Motor neuron (in vitro differentiated cells): ENCODE measurements around the gene BCDIN3D. TPM values are rescaled to one million over a fixed set of nuclear protein-coding genes. Genes with fewer than 3 reads are reported as not detected.

Experiments used
- ATAC-seq, 8 experiments: fragments of 200-7000 bp; cut with Tn5 transposase; replicated peaks in 6 of 8; 2 replicates each; pipeline ENCODE4 v1.8.0; 2021; ENCODE audit warnings: mild to moderate bottlenecking in 8 of 8, moderate library complexity in 8 of 8
- H3K27ac ChIP-seq, 2 donors: fragments of 250-450 bp; sonication (Bioruptor Pico); 2 replicates each; pipeline ENCODE4 v1.9.0; 2021; ENCODE audit warnings: antibody characterized with exemption in 2 of 2, mild to moderate bottlenecking in 2 of 2, moderate library complexity in 1 of 2
- H3K4me1 ChIP-seq, 2 donors: fragments of 250-450 bp; sonication (Bioruptor Pico); replicated peaks in 1 of 2; 2 replicates each; pipeline ENCODE4 v1.6.1; 2021; ENCODE audit warnings: antibody characterized with exemption in 2 of 2, mild to moderate bottlenecking in 2 of 2, moderate library complexity in 1 of 2
- H3K4me3 ChIP-seq, 5 donors: fragments of 250-450 bp; sonication (Bioruptor Pico); 2 replicates each; pipeline ENCODE4 v1.9.0; 2021; ENCODE audit warnings: antibody characterized with exemption in 5 of 5, mild to moderate bottlenecking in 5 of 5, moderate library complexity in 4 of 5
- WGBS, 10 experiments: fragments of 450-650 bp; shearing (Covaris generic); methylation state at CpG; one replicate each; pipeline ENCODE4 v1.0.0; 2022; 5-methylcytosine and 5-hydroxymethylcytosine counted together
- in situ Hi-C, 9 experiments: fragments of 400-800 bp; cut with MboI; loops; one replicate each; pipeline ENCODE4 v1.15.0; 2021; ENCODE audit warnings: low sequenced_read_pairs in 9 of 9, low pct_unique_long_range_greater_than_20kb in 2 of 9; ENCODE audit not compliant: unreplicated experiment in 9 of 9
- total RNA-seq, 8 experiments: library from RNA; unstranded; fragments of 300-600 nt; gene quantifications; 2 replicates each; pipeline versions ENCODE4 v1.2.3 to v1.2.4, GENCODE V29; 2022

The BCDIN3D gene
- total RNA-seq, 8 experiments from 2014 or later: 4.3 to 10.4 (median 8.1) TPM

GRCh38 chr12:49821373-49822287, 21.3 kb downstream of the BCDIN3D start:
- Histone ChIP-seq H3K4me1 (peaks cover 16 to 24% of the 10 kb centered on the region in 2 donors), H3K4me3 (no peak overlapping the region), H3K27ac (no peak overlapping the region)
- no peak for ATAC-seq
- 39 to 100% (median 84%) methylated on average over 3 to 8 of the region's 10 CpGs; no CpG with 5 or more reads in 4 of the 10 experiments for WGBS, 10 experiments
- in situ Hi-C loops: no loop called here

- no peak overlapping the region for H3K27ac ChIP-seq
- 33 to 100% (median 80%) methylated on average over 1 to 2 of the region's 2 CpGs; no CpG with 5 or more reads in 1 of the 10 experiments for WGBS, 10 experiments
- in situ Hi-C loops: no loop called here
- H3K4me1 ChIP-seq: peaks cover 0 to 6% of the 10 kb centered on the region in 2 donors
- no peak overlapping the region for H3K4me3 ChIP-seq
- ATAC-seq: no peak
These were observed 23.1 kb downstream of the BCDIN3D start for GRCh38 chr12:49819786-49820185.

GRCh38 chr12:49818241-49818895, 24.5 kb downstream of the BCDIN3D start:
- Histone ChIP-seq H3K27ac (no peak overlapping the region), H3K4me1 (peaks cover 0 to under 1% of the 10 kb centered on the region in 2 donors), H3K4me3 (no peak overlapping the region)
- WGBS, 10 experiments: 8 to 100% (median 88%) methylated on average over 2 to 7 of the region's 7 CpGs; no CpG with 5 or more reads in 1 of the 10 experiments
- ATAC-seq: no peak
- in situ Hi-C loops: no loop called here

GRCh38 chr12:49813131-49813530, 29.8 kb downstream of the BCDIN3D start:
- Histone ChIP-seq H3K4me3 (no peak overlapping the region), H3K4me1 (peaks cover 24% of the 10 kb centered on the region in 2 donors), H3K27ac (no peak overlapping the region)
- in situ Hi-C loops: no loop called here
- peak in 3 of 8 experiments; percentile 14 to 47 (median 17) for ATAC-seq
- WGBS, 10 experiments: 0 to 100% (median 62%) methylated on average over 1 of the region's 1 CpG; no CpG with 5 or more reads in 2 of the 10 experiments

- Histone ChIP-seq H3K27ac (no peak overlapping the region), H3K4me3 (no peak overlapping the region), H3K4me1 (peaks cover 30% of the 10 kb centered on the region in 2 donors)
- in situ Hi-C loops: no loop called here
- WGBS, 10 experiments: 80 to 97% (median 91%) methylated on average over 1 to 4 of the region's 4 CpGs; no CpG with 5 or more reads in 1 of the 10 experiments
- ATAC-seq: no peak
These were observed 30.9 kb downstream of the BCDIN3D start for GRCh38 chr12:49811961-49812401.

GRCh38 chr12:49811136-49811535, 31.8 kb downstream of the BCDIN3D start:
- 90 to 100% (median 100%) methylated on average over 1 to 2 of the region's 5 CpGs; no CpG with 5 or more reads in 5 of the 10 experiments for WGBS, 10 experiments
- no peak overlapping the region for H3K27ac ChIP-seq
- no peak for ATAC-seq
- no peak overlapping the region for H3K4me3 ChIP-seq
- in situ Hi-C loops: no loop called here
- peaks cover 30% of the 10 kb centered on the region in 2 donors for H3K4me1 ChIP-seq

- in situ Hi-C loops: no loop called here
- peak in 7 of 8 experiments; percentile 5 to 55 (median 46) for ATAC-seq
- H3K4me1 ChIP-seq: peaks cover 30% of the 10 kb centered on the region in 2 donors
- WGBS, 10 experiments: 23 to 40% (median 33%) methylated on average over 1 to 6 of the region's 9 CpGs; no CpG with 5 or more reads in 7 of the 10 experiments
- H3K4me3 ChIP-seq: no peak overlapping the region
- peak overlapping the region; percentile 81 to 87 for H3K27ac ChIP-seq
These were observed 33.0 kb downstream of the BCDIN3D start for GRCh38 chr12:49809906-49810389.

GRCh38 chr12:49809381-49809905, 33.5 kb downstream of the BCDIN3D start:
- H3K27ac ChIP-seq: peak overlapping the region; percentile 81 to 87
- ATAC-seq: peak; percentile 62 to 79 (median 68)
- no peak overlapping the region for H3K4me3 ChIP-seq
- WGBS, 10 experiments: 0 to 40% methylated on average over 1 of the region's 4 CpGs; no CpG with 5 or more reads in 8 of the 10 experiments
- H3K4me1 ChIP-seq: peaks cover 30% of the 10 kb centered on the region in 2 donors
- in situ Hi-C loops: no loop called here

GRCh38 chr12:49808686-49809380, 34.1 kb downstream of the BCDIN3D start:
- in situ Hi-C loops: no loop called here

GRCh38 chr12:49807991-49808580, 34.8 kb downstream of the BCDIN3D start:
- in situ Hi-C loops: no loop called here
- WGBS, 10 experiments: 90 to 100% (median 98%) methylated on average over 1 to 7 of the region's 12 CpGs; no CpG with 5 or more reads in 2 of the 10 experiments
- Histone ChIP-seq H3K27ac (peak overlapping the region; percentile 81 to 87), H3K4me1 (peaks cover 30% of the 10 kb centered on the region in 2 donors), H3K4me3 (no peak overlapping the region)
- ATAC-seq: no peak

More at GRCh38 chr12:49808686-49809380, 34.1 kb downstream of the BCDIN3D start:
- Histone ChIP-seq H3K4me1 (peaks cover 30% of the 10 kb centered on the region in 2 donors), H3K4me3 (no peak overlapping the region), H3K27ac (peak overlapping the region; percentile 81 to 87)
- WGBS, 10 experiments: 10 to 34% (median 24%) methylated on average over 2 to 6 of the region's 14 CpGs; no CpG with 5 or more reads in 7 of the 10 experiments
- peak in 7 of 8 experiments; percentile 8 to 75 (median 73) for ATAC-seq

- 89 to 93% methylated on average over 5 of the region's 7 CpGs; no CpG with 5 or more reads in 8 of the 10 experiments for WGBS, 10 experiments
- no peak for ATAC-seq
- Histone ChIP-seq H3K4me1 (peaks cover 30% of the 10 kb centered on the region in 2 donors), H3K27ac (no peak overlapping the region), H3K4me3 (no peak overlapping the region)
- in situ Hi-C loops: no loop called here
These were observed 36.0 kb downstream of the BCDIN3D start for GRCh38 chr12:49806877-49807276.

- no peak overlapping the region for H3K4me3 ChIP-seq
- 63 to 100% (median 90%) methylated on average over 1 to 6 of the region's 7 CpGs; no CpG with 5 or more reads in 2 of the 10 experiments for WGBS, 10 experiments
- in situ Hi-C loops: no loop called here
- peak in 2 of 8 experiments; percentile 3 to 7 for ATAC-seq
- H3K4me1 ChIP-seq: peaks cover 30% of the 10 kb centered on the region in 2 donors
- no peak overlapping the region for H3K27ac ChIP-seq
These were observed 36.5 kb downstream of the BCDIN3D start for GRCh38 chr12:49806321-49806813.
